Measurements from ENCODE around the gene CCDC174.

GRCh38 chr3:14606669-14607339 lies 44.8 kb upstream of the CCDC174 start:
- TF ChIP-seq POLR2AphosphoS5 (IDR thresholded peaks at IDR 0.05; ENCODE audit: insufficient read depth, low read depth, low read length) (no peak), CTCF (IDR thresholded peaks at IDR 0.05; ENCODE audit: extremely low read depth in 1 of 2, insufficient read depth in 1 of 2, low read depth in 1 of 2, low read length in 2 of 2) (no peak), POLR2A (IDR thresholded peaks at IDR 0.05; ENCODE audit: low read depth, low read length) (no peak), EZH2 (IDR thresholded peaks at IDR 0.05; ENCODE audit: borderline replicate concordance, low read depth, low read length, severe bottlenecking) (no peak), MAX (IDR thresholded peaks at IDR 0.05; ENCODE audit: insufficient read depth, insufficient read length) (no peak), JUN (IDR thresholded peaks at IDR 0.05; ENCODE audit: borderline replicate concordance, insufficient read depth, insufficient read length, low read depth) (no peak), GATA2 (IDR thresholded peaks at IDR 0.05; ENCODE audit: insufficient read depth, insufficient read length, low read depth, low read length) (no peak), MYC (IDR thresholded peaks at IDR 0.05; ENCODE audit: low read depth, low read length) (no peak)

Measured in endothelial cell of umbilical vein (primary cell).